ENCODE results near the gene TNFRSF12A. TPM values are rescaled to one million over a fixed set of nuclear protein-coding genes. Genes with fewer than 3 reads are reported as not detected.

Gene TNFRSF12A
- total RNA-seq, 4 donors from 2014 or later, result 20.9 to 140 (median 57.5) TPM

DNA sequence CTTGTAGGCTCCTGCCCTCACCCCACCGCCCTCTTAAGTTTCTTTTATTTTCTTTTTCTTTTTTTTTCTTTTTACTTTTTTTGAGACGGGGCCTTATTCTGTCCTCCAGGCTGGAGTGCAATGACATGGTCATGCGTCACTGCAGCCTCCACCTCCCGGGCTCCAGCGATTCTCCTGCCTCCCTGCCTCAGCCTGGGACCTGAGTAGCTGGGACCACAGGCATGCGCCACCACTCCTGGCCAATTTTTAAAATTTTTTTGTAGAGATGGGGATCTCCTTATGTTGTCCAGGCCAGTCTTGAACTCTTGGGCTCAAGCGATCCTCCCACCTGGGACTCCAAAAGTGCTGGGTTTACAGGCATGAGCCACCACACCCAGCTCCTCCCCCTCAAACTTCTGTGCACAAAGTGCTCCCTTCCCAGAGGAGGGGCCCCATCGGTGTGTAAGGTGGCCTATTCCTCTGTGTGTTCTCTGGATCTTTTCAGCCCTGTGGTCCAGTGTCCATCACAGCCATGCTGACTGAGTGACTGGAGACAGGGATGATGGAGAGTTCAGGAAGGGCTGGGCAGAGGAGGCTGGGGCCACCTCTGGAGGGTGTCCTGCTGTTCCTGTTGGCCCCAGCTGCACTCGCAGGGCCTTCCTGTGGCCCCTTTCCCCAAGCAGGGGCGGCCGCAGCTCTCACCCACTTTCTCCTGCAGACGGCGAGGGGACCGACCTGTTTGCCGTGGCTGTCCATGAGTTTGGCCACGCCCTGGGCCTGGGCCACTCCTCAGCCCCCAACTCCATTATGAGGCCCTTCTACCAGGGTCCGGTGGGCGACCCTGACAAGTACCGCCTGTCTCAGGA is 36.4 kb downstream of the TNFRSF12A start:
- TF ChIP-seq EP300 (IDR thresholded peaks at IDR 0.05) (no peak), POLR2A (IDR thresholded peaks at IDR 0.05; ENCODE audit: low read depth) (no peak), POLR2AphosphoS5 (IDR thresholded peaks at IDR 0.05) (no peak)
- TF ChIP-seq, protein P1, sequence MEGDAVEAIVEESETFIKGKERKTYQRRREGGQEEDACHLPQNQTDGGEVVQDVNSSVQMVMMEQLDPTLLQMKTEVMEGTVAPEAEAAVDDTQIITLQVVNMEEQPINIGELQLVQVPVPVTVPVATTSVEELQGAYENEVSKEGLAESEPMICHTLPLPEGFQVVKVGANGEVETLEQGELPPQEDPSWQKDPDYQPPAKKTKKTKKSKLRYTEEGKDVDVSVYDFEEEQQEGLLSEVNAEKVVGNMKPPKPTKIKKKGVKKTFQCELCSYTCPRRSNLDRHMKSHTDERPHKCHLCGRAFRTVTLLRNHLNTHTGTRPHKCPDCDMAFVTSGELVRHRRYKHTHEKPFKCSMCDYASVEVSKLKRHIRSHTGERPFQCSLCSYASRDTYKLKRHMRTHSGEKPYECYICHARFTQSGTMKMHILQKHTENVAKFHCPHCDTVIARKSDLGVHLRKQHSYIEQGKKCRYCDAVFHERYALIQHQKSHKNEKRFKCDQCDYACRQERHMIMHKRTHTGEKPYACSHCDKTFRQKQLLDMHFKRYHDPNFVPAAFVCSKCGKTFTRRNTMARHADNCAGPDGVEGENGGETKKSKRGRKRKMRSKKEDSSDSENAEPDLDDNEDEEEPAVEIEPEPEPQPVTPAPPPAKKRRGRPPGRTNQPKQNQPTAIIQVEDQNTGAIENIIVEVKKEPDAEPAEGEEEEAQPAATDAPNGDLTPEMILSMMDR (IDR thresholded peaks at IDR 0.05), result no peak
- peaks cover 0 to 15% (median 0%) of the 10 kb centered on the region in 4 donors for H3K27me3 ChIP-seq
- no peaks in the 10 kb centered on the region for H3K9me3 ChIP-seq
- DNase-seq (ENCODE audit: extremely low spot score), result no peak
- no peak overlapping the region for H3K27ac ChIP-seq (replicated peaks in 1 of 4)
- H3K4me3 ChIP-seq, result no peak overlapping the region
- intact Hi-C loops (cut with DNase I), result loop anchor here (5.0 kb wide), 1 partner anchor 111 kb away; no protein-coding TSS in a partner anchor
- peaks cover 0 to 4% (median 0%) of the 10 kb centered on the region in 4 donors for H3K36me3 ChIP-seq
- 83% methylated on average over 17 of the region's 19 CpGs for WGBS
- peaks cover 21 to 26% (median 23%) of the 10 kb centered on the region in 4 donors for H3K4me1 ChIP-seq

DNA sequence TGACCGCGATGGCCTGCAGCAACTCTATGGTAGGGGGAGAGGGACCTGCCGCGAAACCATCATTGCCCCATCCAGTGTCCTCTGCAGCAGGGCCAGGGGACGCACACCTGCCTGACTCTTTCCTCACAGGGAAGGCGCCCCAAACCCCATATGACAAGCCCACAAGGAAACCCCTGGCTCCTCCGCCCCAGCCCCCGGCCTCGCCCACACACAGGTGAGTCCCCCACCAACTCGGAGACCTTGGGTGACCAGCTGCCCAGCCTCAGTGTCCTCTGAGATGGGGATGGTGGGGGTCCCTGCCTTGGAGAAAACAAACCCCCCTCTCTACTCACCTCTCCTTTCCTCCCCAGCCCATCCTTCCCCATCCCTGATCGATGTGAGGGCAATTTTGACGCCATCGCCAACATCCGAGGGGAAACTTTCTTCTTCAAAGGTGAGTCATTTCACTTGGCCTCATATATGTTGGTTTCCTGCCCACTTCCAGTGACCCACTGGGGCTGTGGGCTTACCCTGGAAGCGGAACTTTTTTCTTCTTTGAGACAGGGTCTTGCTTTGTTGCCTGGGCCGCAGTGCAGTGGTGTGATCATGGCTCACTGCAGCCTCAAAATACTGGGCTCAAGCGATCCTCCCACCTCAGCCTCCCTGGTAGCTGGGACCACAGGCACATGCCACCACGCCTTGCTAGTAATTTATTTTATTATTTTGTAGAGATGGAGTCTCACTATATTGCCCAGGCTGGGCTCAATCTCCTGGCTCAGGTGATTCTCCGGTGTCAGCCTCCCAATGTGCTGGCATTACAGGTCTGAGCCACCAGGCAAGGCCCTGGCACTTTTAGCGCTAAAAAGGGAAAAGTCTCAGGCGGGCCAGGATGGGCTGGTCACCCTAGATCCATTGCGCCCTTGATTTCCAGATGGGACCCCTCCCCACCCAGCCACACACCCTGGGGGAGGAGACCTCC is 37.3 kb downstream of the TNFRSF12A start:
- H3K36me3 ChIP-seq, result peaks cover 0 to 4% (median 0%) of the 10 kb centered on the region in 4 donors
- DNase-seq (ENCODE audit: extremely low spot score), result no peak
- no peak overlapping the region for H3K27ac ChIP-seq (replicated peaks in 1 of 4)
- intact Hi-C loops (cut with DNase I), result loop anchor here (2.0 to 5.0 kb wide), 2 partner anchors 71 to 110 kb away; no protein-coding TSS in a partner anchor
- H3K27me3 ChIP-seq, result peaks cover 0 to 12% (median 0%) of the 10 kb centered on the region in 4 donors
- H3K4me1 ChIP-seq, result peaks cover 21 to 26% (median 23%) of the 10 kb centered on the region in 4 donors
- H3K9me3 ChIP-seq, result no peaks in the 10 kb centered on the region
- TF ChIP-seq POLR2A (IDR thresholded peaks at IDR 0.05; ENCODE audit: low read depth) (no peak), EP300 (IDR thresholded peaks at IDR 0.05) (no peak), POLR2AphosphoS5 (IDR thresholded peaks at IDR 0.05) (no peak)
- TF ChIP-seq, protein P1 (IDR thresholded peaks at IDR 0.05), result no peak
- peak overlapping the region; percentile 68 to 94 (median 80) for H3K4me3 ChIP-seq
- WGBS, result 88% methylated on average over 22 of the region's 22 CpGs

DNA sequence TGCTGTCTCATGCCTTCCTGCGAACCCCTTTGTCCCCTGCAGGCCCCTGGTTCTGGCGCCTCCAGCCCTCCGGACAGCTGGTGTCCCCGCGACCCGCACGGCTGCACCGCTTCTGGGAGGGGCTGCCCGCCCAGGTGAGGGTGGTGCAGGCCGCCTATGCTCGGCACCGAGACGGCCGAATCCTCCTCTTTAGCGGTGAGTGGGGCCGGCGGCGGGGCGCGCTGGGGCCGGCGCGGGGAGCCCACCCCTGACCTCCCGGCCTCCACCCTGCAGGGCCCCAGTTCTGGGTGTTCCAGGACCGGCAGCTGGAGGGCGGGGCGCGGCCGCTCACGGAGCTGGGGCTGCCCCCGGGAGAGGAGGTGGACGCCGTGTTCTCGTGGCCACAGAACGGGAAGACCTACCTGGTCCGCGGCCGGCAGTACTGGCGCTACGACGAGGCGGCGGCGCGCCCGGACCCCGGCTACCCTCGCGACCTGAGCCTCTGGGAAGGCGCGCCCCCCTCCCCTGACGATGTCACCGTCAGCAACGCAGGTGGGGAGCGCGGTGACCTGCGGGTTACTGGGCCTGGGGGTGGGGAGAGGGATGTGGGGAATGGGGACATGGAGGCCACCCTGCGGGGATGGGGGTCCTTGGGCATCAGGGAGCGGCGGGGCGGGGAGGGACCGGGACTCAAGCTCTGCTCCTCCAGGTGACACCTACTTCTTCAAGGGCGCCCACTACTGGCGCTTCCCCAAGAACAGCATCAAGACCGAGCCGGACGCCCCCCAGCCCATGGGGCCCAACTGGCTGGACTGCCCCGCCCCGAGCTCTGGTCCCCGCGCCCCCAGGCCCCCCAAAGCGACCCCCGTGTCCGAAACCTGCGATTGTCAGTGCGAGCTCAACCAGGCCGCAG is 38.2 kb downstream of the TNFRSF12A start:
- TF ChIP-seq EP300 (IDR thresholded peaks at IDR 0.05) (no peak), POLR2A (IDR thresholded peaks at IDR 0.05; ENCODE audit: low read depth) (no peak), POLR2AphosphoS5 (IDR thresholded peaks at IDR 0.05) (no peak)
- TF ChIP-seq, protein P1 (IDR thresholded peaks at IDR 0.05), result no peak
- intact Hi-C loops (cut with DNase I), result loop anchor here (2.0 to 5.0 kb wide), 2 partner anchors 70 to 109 kb away; no protein-coding TSS in a partner anchor
- Histone ChIP-seq H3K27me3 (peaks cover 0 to 12% (median 0%) of the 10 kb centered on the region in 4 donors), H3K27ac (replicated peaks in 1 of 4) (peak overlapping the region in 3 of 4 donors; percentile 67 to 74 (median 71)), H3K9me3 (no peaks in the 10 kb centered on the region), H3K36me3 (peaks cover 0 to 4% (median 0%) of the 10 kb centered on the region in 4 donors), H3K4me3 (peak overlapping the region; percentile 68 to 94 (median 80)), H3K4me1 (peaks cover 21 to 26% (median 23%) of the 10 kb centered on the region in 4 donors)
- WGBS, result 39% methylated on average over 17 of the region's 77 CpGs
- no peak for DNase-seq (ENCODE audit: extremely low spot score)

All from esophagus muscularis mucosa (tissue), 4 donors.